Stimulated activated CD4-positive, alpha-beta T cell treated with anti-CD3 and anti-CD28 coated beads, TNF-alpha, amount 100 ng/mL, for 24 hours (primary cell): Measurements from ENCODE around the gene GSTO1.

Source experiments
- DNase-seq, 3 experiments: peaks; one replicate each; pipeline ENCODE4 v3.0.0-alpha.2; 2020; ENCODE audit warnings: low read depth in 3 of 3

GSTO1 gene

GRCh38 chr10:104303594-104304355 lies 49.1 kb downstream of the GSTO1 start:
- DNase-seq, result no peak

- no peak for DNase-seq
These were observed 49.7 kb downstream of the GSTO1 start for GRCh38 chr10:104304356-104304745.

GRCh38 chr10:104304927-104305326 lies 50.2 kb downstream of the GSTO1 start:
- no peak for DNase-seq

- DNase-seq, result no peak
These were observed 52.2 kb downstream of the GSTO1 start for GRCh38 chr10:104306897-104307296.

GRCh38 chr10:104307576-104308438 lies 53.1 kb downstream of the GSTO1 start:
- no peak for DNase-seq

- DNase-seq, result no peak
These were observed 53.8 kb downstream of the GSTO1 start for GRCh38 chr10:104308439-104308903.

- no peak for DNase-seq
These were observed 55.6 kb downstream of the GSTO1 start for GRCh38 chr10:104309980-104310978.

- no peak for DNase-seq
These were observed 56.6 kb downstream of the GSTO1 start for GRCh38 chr10:104311184-104311720.

- no peak for DNase-seq
These were observed 60.1 kb downstream of the GSTO1 start for GRCh38 chr10:104314591-104315485.

- no peak for DNase-seq
These were observed 60.8 kb downstream of the GSTO1 start for GRCh38 chr10:104315486-104315921.

- DNase-seq, result no peak
These were observed 61.8 kb downstream of the GSTO1 start for GRCh38 chr10:104316321-104317099.
